ENCODE measurements around the gene XPNPEP2. TPM values are rescaled to one million over a fixed set of nuclear protein-coding genes. Genes with fewer than 3 reads are reported as not detected.

XPNPEP2 gene
- total and polyA plus RNA-seq, 8 donors, result 2.6 to 11.0 (median 7.1) TPM

- no peak for ATAC-seq
These were observed 22.2 kb downstream of the XPNPEP2 start for GRCh38 chrX:129760981-129761380.

GRCh38 chrX:129761596-129761995, 22.8 kb downstream of the XPNPEP2 start:
- H3K27me3 ChIP-seq, result no peaks in the 10 kb centered on the region
- intact Hi-C loops (cut with DNase I), result no loop called here
- peaks cover 0 to 30% of the 10 kb centered on the region in 2 donors for H3K4me1 ChIP-seq
- no peak overlapping the region for H3K4me3 ChIP-seq
- TF ChIP-seq CTCF (IDR thresholded peaks at IDR 0.05), result no peak
- DNase-seq (no peak), ATAC-seq (no peak)
- no peaks in the 10 kb centered on the region for H3K36me3 ChIP-seq
- H3K9me3 ChIP-seq, result no peaks in the 10 kb centered on the region
- no peak overlapping the region for H3K27ac ChIP-seq

More at GRCh38 chrX:129760981-129761380, 22.2 kb downstream of the XPNPEP2 start:
- no peak for DNase-seq
- H3K36me3 ChIP-seq, result no peaks in the 10 kb centered on the region
- no peak overlapping the region for H3K27ac ChIP-seq
- H3K9me3 ChIP-seq, result no peaks in the 10 kb centered on the region
- H3K4me1 ChIP-seq, result peaks cover 0 to 30% of the 10 kb centered on the region in 2 donors
- no peak overlapping the region for H3K4me3 ChIP-seq
- intact Hi-C loops (cut with DNase I), result no loop called here
- no peaks in the 10 kb centered on the region for H3K27me3 ChIP-seq
- TF ChIP-seq CTCF (IDR thresholded peaks at IDR 0.05), result no peak

GRCh38 chrX:129762448-129762847, 23.7 kb downstream of the XPNPEP2 start:
- peaks cover 0 to 28% of the 10 kb centered on the region in 2 donors for H3K4me1 ChIP-seq
- no peak overlapping the region for H3K4me3 ChIP-seq
- no peaks in the 10 kb centered on the region for H3K9me3 ChIP-seq
- TF ChIP-seq CTCF (IDR thresholded peaks at IDR 0.05), result no peak
- no peak overlapping the region for H3K27ac ChIP-seq
- ATAC-seq (no peak), DNase-seq (no peak)
- no peaks in the 10 kb centered on the region for H3K36me3 ChIP-seq
- intact Hi-C loops (cut with DNase I), result no loop called here
- no peaks in the 10 kb centered on the region for H3K27me3 ChIP-seq

- intact Hi-C loops (cut with DNase I), result no loop called here
- no peaks in the 10 kb centered on the region for H3K36me3 ChIP-seq
- no peak for TF ChIP-seq CTCF (IDR thresholded peaks at IDR 0.05)
- no peak overlapping the region for H3K27ac ChIP-seq
- H3K9me3 ChIP-seq, result no peaks in the 10 kb centered on the region
- H3K4me3 ChIP-seq, result no peak overlapping the region
- DNase-seq (no peak), ATAC-seq (no peak)
- H3K27me3 ChIP-seq, result no peaks in the 10 kb centered on the region
- peaks cover 0 to 21% of the 10 kb centered on the region in 2 donors for H3K4me1 ChIP-seq
These were observed 24.9 kb downstream of the XPNPEP2 start for GRCh38 chrX:129763666-129764065.

- no peak overlapping the region for H3K4me3 ChIP-seq
- no peaks in the 10 kb centered on the region for H3K9me3 ChIP-seq
- DNase-seq, result no peak
- no peak overlapping the region for H3K27ac ChIP-seq
- no peak for ATAC-seq
- peaks cover 0 to 6% of the 10 kb centered on the region in 2 donors for H3K4me1 ChIP-seq
- H3K27me3 ChIP-seq, result no peaks in the 10 kb centered on the region
- H3K36me3 ChIP-seq, result no peaks in the 10 kb centered on the region
- no peak for TF ChIP-seq CTCF (IDR thresholded peaks at IDR 0.05)
- intact Hi-C loops (cut with DNase I), result no loop called here
These were observed 29.4 kb downstream of the XPNPEP2 start for GRCh38 chrX:129768186-129768585.
